ENCODE measurements around the gene ABCE1.

Gene ABCE1

GRCh38 chr4:145177906-145178538, 79.9 kb downstream of the ABCE1 start:
- DNase-seq (ENCODE audit: low read depth), result no peak

GRCh38 chr4:145178740-145179280, 80.7 kb downstream of the ABCE1 start:
- DNase-seq (ENCODE audit: low read depth), result no peak

Measured in CMK (cell line).